Measurements from ENCODE around the gene THOC1.

THOC1 gene

GRCh38 chr18:213505-213904 lies 54.3 kb downstream of the THOC1 start:
- DNase-seq = no peak

- DNase-seq = no peak
Measured at GRCh38 chr18:212780-213179, 55.1 kb downstream of the THOC1 start.

GRCh38 chr18:211582-211981 lies 56.3 kb downstream of the THOC1 start:
- no peak for DNase-seq

- DNase-seq = no peak
Measured at GRCh38 chr18:210733-211132, 57.1 kb downstream of the THOC1 start.

GRCh38 chr18:210075-210474 lies 57.8 kb downstream of the THOC1 start:
- DNase-seq = no peak

GRCh38 chr18:199768-200167 lies 68.1 kb downstream of the THOC1 start:
- no peak for DNase-seq

GRCh38 chr18:199214-199613 lies 68.6 kb downstream of the THOC1 start:
- DNase-seq = no peak

- no peak for DNase-seq
Measured at GRCh38 chr18:195651-196050, 72.2 kb downstream of the THOC1 start.

GRCh38 chr18:192801-193200 lies 75.0 kb downstream of the THOC1 start:
- DNase-seq = no peak

- DNase-seq = no peak
Measured at GRCh38 chr18:191725-192124, 76.1 kb downstream of the THOC1 start.

GRCh38 chr18:189254-189653 lies 78.6 kb downstream of the THOC1 start:
- no peak for DNase-seq

- no peak for DNase-seq
Measured at GRCh38 chr18:183769-184168, 84.1 kb downstream of the THOC1 start.

- no peak for DNase-seq
Measured at GRCh38 chr18:181711-182110, 86.1 kb downstream of the THOC1 start.

- no peak for DNase-seq
Measured at GRCh38 chr18:179499-179898, 88.3 kb downstream of the THOC1 start.

GRCh38 chr18:172361-172760 lies 95.5 kb downstream of the THOC1 start:
- DNase-seq = no peak

Measured in right hindlimb (tissue), 1 donor.